HG02623 (cell line): ENCODE measurements around the gene SCYGR8.
"Not testable (repeated sequence)": the region's sequence is repeated elsewhere in the genome, so short reads cannot be mapped to it uniquely, and the experiment has no call there.

Experiments used
- ATAC-seq: cut with Tn5 transposase; IDR thresholded peaks from one replicate; pipeline ENCODE4 v1.9.1; 2021; ENCODE audit warnings: moderate library complexity; ENCODE audit not compliant: unreplicated experiment

SCYGR8 gene

GRCh38 chr2:227745594-227745993 lies at the start of gene SCYGR8:
Gene SCYGR8 (plus strand): TSS chr2:227745894. CDS start chr2:227745894, 0 bp downstream.
- no peak for ATAC-seq

GRCh38 chr2:227696990-227697679 lies 48.6 kb upstream of the SCYGR8 start:
- no peak for ATAC-seq

- ATAC-seq: no peak
These were observed 44.1 kb upstream of the SCYGR8 start for GRCh38 chr2:227701556-227701955.

GRCh38 chr2:227703280-227703732 lies 42.4 kb upstream of the SCYGR8 start:
- no peak for ATAC-seq

GRCh38 chr2:227703961-227704360 lies 41.7 kb upstream of the SCYGR8 start:
- ATAC-seq: no peak

GRCh38 chr2:227706859-227707258 lies 38.8 kb upstream of the SCYGR8 start:
- no peak for ATAC-seq

GRCh38 chr2:227707390-227707789 lies 38.3 kb upstream of the SCYGR8 start:
- no peak for ATAC-seq

- ATAC-seq: no peak
These were observed 34.7 kb upstream of the SCYGR8 start for GRCh38 chr2:227710986-227711385.

- no peak for ATAC-seq
These were observed 32.4 kb upstream of the SCYGR8 start for GRCh38 chr2:227713291-227713690.

- no peak for ATAC-seq
These were observed 29.2 kb upstream of the SCYGR8 start for GRCh38 chr2:227716501-227716900.

- ATAC-seq: no peak
These were observed 27.8 kb upstream of the SCYGR8 start, which contains the start of gene SLC19A3 for GRCh38 chr2:227717687-227718567. Gene SLC19A3 (minus strand): TSS chr2:227718028. CDS start chr2:227702318, 15,710 bp downstream.

- no peak for ATAC-seq
These were observed 26.1 kb upstream of the SCYGR8 start for GRCh38 chr2:227719641-227720040.

- ATAC-seq: no peak
These were observed 25.0 kb upstream of the SCYGR8 start for GRCh38 chr2:227720680-227721079.

- ATAC-seq: not testable (repeated sequence)
These were observed 22.9 kb upstream of the SCYGR8 start for GRCh38 chr2:227722821-227723220.

- no peak for ATAC-seq
These were observed 21.2 kb upstream of the SCYGR8 start, which contains the start of gene SCYGR6 for GRCh38 chr2:227724394-227725039. Gene SCYGR6 (minus strand): TSS chr2:227724757. CDS start chr2:227724757, 0 bp downstream.

GRCh38 chr2:227728035-227728434 lies 17.7 kb upstream of the SCYGR8 start, which contains the start of gene SCYGR7:
Gene SCYGR7 (plus strand): TSS chr2:227728335. CDS start chr2:227728335, 0 bp downstream.
- no peak for ATAC-seq

- ATAC-seq: no peak
These were observed 6.3 kb upstream of the SCYGR8 start for GRCh38 chr2:227739351-227739750.

- ATAC-seq: not testable (repeated sequence)
These were observed 5.0 kb upstream of the SCYGR8 start for GRCh38 chr2:227740705-227741104.

GRCh38 chr2:227748079-227748478 lies 2.4 kb downstream of the SCYGR8 start:
- no peak for ATAC-seq

GRCh38 chr2:227756261-227756660 lies 10.6 kb downstream of the SCYGR8 start:
- not testable (repeated sequence) for ATAC-seq
